ENCODE measurements around the gene VCPKMT.

Gene VCPKMT

GRCh38 chr14:50072395-50072794 lies 44.0 kb downstream of the VCPKMT start:
- TF ChIP-seq TCF12 (IDR thresholded peaks at IDR 0.05; ENCODE audit: low read depth): no peak
- TF ChIP-seq TEAD4 (IDR thresholded peaks at IDR 0.05): no peak
- no peak for TF ChIP-seq USF1 (IDR thresholded peaks at IDR 0.05)
- no peak for TF ChIP-seq FOXM1 (IDR thresholded peaks at IDR 0.05; ENCODE audit: borderline replicate concordance, low read depth)
- no peak for TF ChIP-seq ZBTB7A (IDR thresholded peaks at IDR 0.05; ENCODE audit: low read depth)
- TF ChIP-seq TAF1 (IDR thresholded peaks at IDR 0.05; ENCODE audit: low read depth): no peak
- TF ChIP-seq NFIC (IDR thresholded peaks at IDR 0.05): no peak
- TF ChIP-seq MAX (IDR thresholded peaks at IDR 0.05): no peak
- no peak for TF ChIP-seq RAD21 (IDR thresholded peaks at IDR 0.05; ENCODE audit: low read depth)
- no peak for TF ChIP-seq REST (IDR thresholded peaks at IDR 0.05; ENCODE audit: low read depth)
- no peak for TF ChIP-seq CEBPB (IDR thresholded peaks at IDR 0.05)
- TF ChIP-seq CREB1 (IDR thresholded peaks at IDR 0.05; ENCODE audit: low read depth): no peak
- no peak for TF ChIP-seq YY1 (IDR thresholded peaks at IDR 0.05; ENCODE audit: low read depth)
- TF ChIP-seq EP300 (IDR thresholded peaks at IDR 0.05; ENCODE audit: borderline replicate concordance): no peak
- TF ChIP-seq EGR1 (IDR thresholded peaks at IDR 0.05): no peak

- TF ChIP-seq CREB1 (IDR thresholded peaks at IDR 0.05; ENCODE audit: low read depth) (no peak), ZBTB7A (IDR thresholded peaks at IDR 0.05; ENCODE audit: low read depth) (no peak), MAX (IDR thresholded peaks at IDR 0.05) (no peak), CEBPB (IDR thresholded peaks at IDR 0.05) (no peak), EP300 (IDR thresholded peaks at IDR 0.05; ENCODE audit: borderline replicate concordance) (no peak), REST (IDR thresholded peaks at IDR 0.05; ENCODE audit: low read depth) (no peak), RAD21 (IDR thresholded peaks at IDR 0.05; ENCODE audit: low read depth) (no peak), YY1 (IDR thresholded peaks at IDR 0.05; ENCODE audit: low read depth) (no peak), EGR1 (IDR thresholded peaks at IDR 0.05) (no peak), TEAD4 (IDR thresholded peaks at IDR 0.05) (no peak), TAF1 (IDR thresholded peaks at IDR 0.05; ENCODE audit: low read depth) (no peak), NFIC (IDR thresholded peaks at IDR 0.05) (no peak)
Measured at GRCh38 chr14:50070840-50071548, 45.4 kb downstream of the VCPKMT start.

GRCh38 chr14:50070230-50070629 lies 46.1 kb downstream of the VCPKMT start:
- no peak for TF ChIP-seq NFIC (IDR thresholded peaks at IDR 0.05)
- TF ChIP-seq RAD21 (IDR thresholded peaks at IDR 0.05; ENCODE audit: low read depth): no peak
- no peak for TF ChIP-seq EGR1 (IDR thresholded peaks at IDR 0.05)
- TF ChIP-seq YY1 (IDR thresholded peaks at IDR 0.05; ENCODE audit: low read depth): no peak
- no peak for TF ChIP-seq CEBPB (IDR thresholded peaks at IDR 0.05)
- TF ChIP-seq MAX (IDR thresholded peaks at IDR 0.05): no peak
- TF ChIP-seq USF1 (IDR thresholded peaks at IDR 0.05): no peak
- TF ChIP-seq TEAD4 (IDR thresholded peaks at IDR 0.05): no peak
- no peak for TF ChIP-seq TAF1 (IDR thresholded peaks at IDR 0.05; ENCODE audit: low read depth)
- TF ChIP-seq TCF12 (IDR thresholded peaks at IDR 0.05; ENCODE audit: low read depth): no peak
- no peak for TF ChIP-seq CREB1 (IDR thresholded peaks at IDR 0.05; ENCODE audit: low read depth)
- TF ChIP-seq EP300 (IDR thresholded peaks at IDR 0.05; ENCODE audit: borderline replicate concordance): no peak
- no peak for TF ChIP-seq ZBTB7A (IDR thresholded peaks at IDR 0.05; ENCODE audit: low read depth)
- TF ChIP-seq FOXM1 (IDR thresholded peaks at IDR 0.05; ENCODE audit: borderline replicate concordance, low read depth): no peak

GRCh38 chr14:50069325-50069724 lies 47.0 kb downstream of the VCPKMT start:
- TF ChIP-seq EP300 (IDR thresholded peaks at IDR 0.05; ENCODE audit: borderline replicate concordance): no peak
- TF ChIP-seq CEBPB (IDR thresholded peaks at IDR 0.05): no peak
- TF ChIP-seq NFIC (IDR thresholded peaks at IDR 0.05): no peak
- no peak for TF ChIP-seq USF1 (IDR thresholded peaks at IDR 0.05)
- TF ChIP-seq TAF1 (IDR thresholded peaks at IDR 0.05; ENCODE audit: low read depth): no peak
- TF ChIP-seq YY1 (IDR thresholded peaks at IDR 0.05; ENCODE audit: low read depth): no peak
- TF ChIP-seq ZBTB7A (IDR thresholded peaks at IDR 0.05; ENCODE audit: low read depth): no peak
- no peak for TF ChIP-seq CREB1 (IDR thresholded peaks at IDR 0.05; ENCODE audit: low read depth)
- no peak for TF ChIP-seq FOXM1 (IDR thresholded peaks at IDR 0.05; ENCODE audit: borderline replicate concordance, low read depth)
- no peak for TF ChIP-seq TCF12 (IDR thresholded peaks at IDR 0.05; ENCODE audit: low read depth)
- TF ChIP-seq MAX (IDR thresholded peaks at IDR 0.05): no peak
- no peak for TF ChIP-seq EGR1 (IDR thresholded peaks at IDR 0.05)
